NB4 (cell line): Measurements from ENCODE around the gene JAKMIP1.
"Not testable (repeated sequence)": the region's sequence is repeated elsewhere in the genome, so short reads cannot be mapped to it uniquely, and the experiment has no call there.

Source experiments
- DNase-seq: peaks from one replicate; pipeline ENCODE4 v3.0.0; 2010; ENCODE audit warnings: low read depth
- H3K4me3 ChIP-seq: one replicate; pipeline ENCODE4 v1.5.1; 2011; ENCODE audit warnings: mild to moderate bottlenecking, low read depth, low read length, moderate library complexity
- MAX ChIP-seq: IDR thresholded peaks from 2 replicates; pipeline ENCODE4 v1.6.1; 2011; ENCODE audit warnings: low read depth, low read length
- MYC ChIP-seq: IDR thresholded peaks from 2 replicates; pipeline ENCODE4 v1.6.1; 2011; ENCODE audit warnings: low read depth, low read length
- POLR2A ChIP-seq: IDR thresholded peaks from 2 replicates; pipeline ENCODE4 v1.6.1; 2011; ENCODE audit warnings: mild to moderate bottlenecking; ENCODE audit not compliant: insufficient read length; ENCODE audit errors: extremely low read depth
- TF ChIP-seq, protein P1 (sequence below): IDR thresholded peaks from one replicate; pipeline ENCODE4 v1.5.1; 2012; ENCODE audit warnings: low read depth, low read length

The JAKMIP1 gene

DNA sequence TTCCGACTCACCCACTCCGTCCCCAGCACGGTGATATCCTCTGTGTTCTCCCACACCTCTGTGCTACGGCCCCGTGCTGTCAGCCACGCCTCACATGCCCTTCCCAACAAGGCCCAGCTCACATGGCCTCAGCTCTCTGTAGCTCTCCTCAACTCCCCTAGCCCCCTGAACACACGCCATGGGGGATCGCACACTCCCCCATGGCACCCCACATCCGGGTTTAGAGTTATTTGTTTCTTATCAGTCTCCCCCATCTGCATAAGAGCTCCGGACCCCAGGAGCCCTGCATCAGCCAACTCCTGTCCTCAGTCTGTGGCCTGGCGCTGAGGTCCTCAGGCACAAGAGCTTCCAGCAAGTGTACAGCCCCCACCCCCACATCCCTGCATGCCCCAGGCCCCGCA lies 189.1 kb downstream of the JAKMIP1 start:
- H3K4me3 ChIP-seq: no peak overlapping the region
- peak; percentile 36 for DNase-seq
- TF ChIP-seq POLR2A (no peak), MAX (no peak), MYC (no peak)
- TF ChIP-seq, protein P1, sequence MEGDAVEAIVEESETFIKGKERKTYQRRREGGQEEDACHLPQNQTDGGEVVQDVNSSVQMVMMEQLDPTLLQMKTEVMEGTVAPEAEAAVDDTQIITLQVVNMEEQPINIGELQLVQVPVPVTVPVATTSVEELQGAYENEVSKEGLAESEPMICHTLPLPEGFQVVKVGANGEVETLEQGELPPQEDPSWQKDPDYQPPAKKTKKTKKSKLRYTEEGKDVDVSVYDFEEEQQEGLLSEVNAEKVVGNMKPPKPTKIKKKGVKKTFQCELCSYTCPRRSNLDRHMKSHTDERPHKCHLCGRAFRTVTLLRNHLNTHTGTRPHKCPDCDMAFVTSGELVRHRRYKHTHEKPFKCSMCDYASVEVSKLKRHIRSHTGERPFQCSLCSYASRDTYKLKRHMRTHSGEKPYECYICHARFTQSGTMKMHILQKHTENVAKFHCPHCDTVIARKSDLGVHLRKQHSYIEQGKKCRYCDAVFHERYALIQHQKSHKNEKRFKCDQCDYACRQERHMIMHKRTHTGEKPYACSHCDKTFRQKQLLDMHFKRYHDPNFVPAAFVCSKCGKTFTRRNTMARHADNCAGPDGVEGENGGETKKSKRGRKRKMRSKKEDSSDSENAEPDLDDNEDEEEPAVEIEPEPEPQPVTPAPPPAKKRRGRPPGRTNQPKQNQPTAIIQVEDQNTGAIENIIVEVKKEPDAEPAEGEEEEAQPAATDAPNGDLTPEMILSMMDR: no peak

DNA sequence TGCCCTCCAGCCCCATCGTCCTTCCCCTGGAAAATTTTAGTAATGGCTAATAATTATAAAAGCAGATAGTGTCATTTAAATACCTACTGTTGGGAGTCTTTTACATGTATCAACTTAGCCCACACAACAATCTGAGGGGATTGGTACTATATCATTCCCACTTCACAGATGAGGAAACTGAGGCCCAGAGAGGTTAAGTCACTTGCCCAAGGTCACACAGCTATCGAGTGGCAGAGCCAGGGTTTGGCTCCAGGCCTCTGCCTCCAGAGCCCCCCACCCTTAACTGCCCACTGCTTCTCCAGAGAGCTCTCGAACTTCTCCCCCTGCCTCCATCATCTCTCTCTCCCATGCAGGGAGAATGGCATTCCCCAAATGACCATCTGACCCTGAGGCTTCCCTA lies 189.6 kb downstream of the JAKMIP1 start:
- no peak overlapping the region for H3K4me3 ChIP-seq
- TF ChIP-seq, protein P1: no peak
- no peak for TF ChIP-seq MAX
- DNase-seq: no peak

- no peak overlapping the region for H3K4me3 ChIP-seq
- no peak for DNase-seq
- TF ChIP-seq MYC: no peak
- no peak for TF ChIP-seq MAX
- TF ChIP-seq POLR2A: no peak
- TF ChIP-seq, protein P1: no peak
These were observed 190.9 kb downstream of the JAKMIP1 start for GRCh38 chr4:6009452-6009851.

- TF ChIP-seq MAX (no peak), POLR2A (no peak)
- H3K4me3 ChIP-seq: no peak overlapping the region
- no peak for DNase-seq
These were observed 191.5 kb downstream of the JAKMIP1 start for GRCh38 chr4:6008766-6009385.

- H3K4me3 ChIP-seq: no peak overlapping the region
These were observed 192.2 kb downstream of the JAKMIP1 start for GRCh38 chr4:6008092-6008551.

DNA sequence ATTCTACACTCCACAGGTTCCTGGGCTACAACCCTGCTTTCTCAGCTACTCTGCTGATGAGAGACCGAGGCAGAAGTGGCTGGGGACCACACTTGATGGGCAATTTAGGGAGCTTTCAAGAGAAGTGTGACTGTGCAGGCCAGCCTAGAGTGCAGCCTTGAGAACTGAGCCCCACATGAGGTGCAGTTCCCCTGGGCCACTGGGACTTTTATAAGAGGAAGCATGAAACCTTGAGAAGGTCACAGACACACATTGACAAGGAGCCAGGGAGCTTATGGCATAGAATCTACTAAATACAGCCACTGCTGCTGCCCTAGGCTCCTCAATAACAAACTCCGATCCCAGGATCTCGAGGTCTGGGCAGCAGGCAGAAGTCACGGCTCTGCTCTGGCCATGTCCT lies 195.2 kb downstream of the JAKMIP1 start:
- H3K4me3 ChIP-seq: no peak overlapping the region
- no peak for DNase-seq
- TF ChIP-seq, protein P1: no peak
- TF ChIP-seq MYC: no peak
- TF ChIP-seq POLR2A: no peak
- no peak for TF ChIP-seq MAX

More at GRCh38 chr4:6008092-6008551, 192.2 kb downstream of the JAKMIP1 start:
- DNase-seq: no peak
- TF ChIP-seq, protein P1: no peak
- TF ChIP-seq MYC (no peak), MAX (no peak)

DNA sequence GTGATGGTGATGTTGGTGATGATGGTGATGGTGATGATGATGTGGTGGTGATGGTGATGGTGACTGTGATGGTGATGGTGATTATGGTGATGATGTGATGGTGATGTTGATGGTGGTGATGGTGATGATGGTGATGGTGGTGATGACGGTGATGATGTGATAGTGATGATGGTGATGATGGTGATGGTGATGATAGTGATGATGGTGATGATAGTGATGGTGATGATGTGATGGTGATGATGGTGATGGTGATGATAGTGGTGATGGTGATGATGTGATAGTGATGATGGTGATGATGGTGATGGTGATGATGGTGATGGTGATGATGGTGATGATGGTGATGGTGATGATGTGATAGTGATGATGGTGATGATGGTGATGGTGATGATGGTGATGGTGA lies 196.9 kb downstream of the JAKMIP1 start:
- DNase-seq, H3K4me3 ChIP-seq: not testable (repeated sequence)
